ENCODE data around the gene PITPNM1.
"Not testable (repeated sequence)": the region's sequence is repeated elsewhere in the genome, so short reads cannot be mapped to it uniquely, and the experiment has no call there.

Gene PITPNM1

DNA sequence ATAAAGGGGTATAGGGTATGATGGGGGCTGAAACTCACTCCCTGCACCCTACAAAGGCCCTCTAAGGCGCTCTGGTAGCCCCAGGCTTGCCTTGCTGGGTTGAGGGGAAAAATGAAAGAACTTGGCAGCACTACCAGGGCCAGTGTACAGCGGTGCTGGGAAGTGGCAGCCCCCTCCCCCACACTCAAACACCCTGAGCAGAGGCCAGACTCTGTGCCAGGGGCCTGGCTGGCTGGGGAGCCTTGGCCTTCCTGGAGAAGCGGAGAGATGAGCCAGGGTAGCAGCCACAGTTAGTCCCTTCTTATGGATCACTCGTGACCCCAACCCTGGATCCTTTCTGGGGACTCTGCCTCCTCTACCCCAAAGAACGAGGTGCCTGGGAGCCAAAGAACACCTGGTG, 38.8 kb downstream of the PITPNM1 start:
- DNase-seq (ENCODE audit: low spot score), result no peak

GRCh38 chr11:67465530-67465929, 39.6 kb downstream of the PITPNM1 start:
- DNase-seq (ENCODE audit: low spot score), result not testable (repeated sequence)

DNA sequence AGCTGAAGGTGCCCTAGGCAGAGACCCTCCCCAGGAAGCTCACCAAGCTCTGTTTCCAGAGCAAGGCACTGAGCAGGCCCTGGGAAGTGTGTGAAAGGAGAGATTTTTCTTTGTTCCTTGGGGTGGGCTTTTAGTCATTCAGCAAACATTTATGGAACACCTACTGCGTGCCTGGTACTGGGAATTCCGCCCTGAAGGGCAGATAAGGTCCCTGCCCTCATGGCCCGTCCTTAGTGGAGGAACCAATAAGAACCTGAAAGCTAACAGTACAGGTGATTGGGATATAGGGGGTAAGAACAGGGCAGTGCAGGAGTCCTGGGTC, 40.0 kb downstream of the PITPNM1 start:
- no peak for DNase-seq (ENCODE audit: low spot score)

DNA sequence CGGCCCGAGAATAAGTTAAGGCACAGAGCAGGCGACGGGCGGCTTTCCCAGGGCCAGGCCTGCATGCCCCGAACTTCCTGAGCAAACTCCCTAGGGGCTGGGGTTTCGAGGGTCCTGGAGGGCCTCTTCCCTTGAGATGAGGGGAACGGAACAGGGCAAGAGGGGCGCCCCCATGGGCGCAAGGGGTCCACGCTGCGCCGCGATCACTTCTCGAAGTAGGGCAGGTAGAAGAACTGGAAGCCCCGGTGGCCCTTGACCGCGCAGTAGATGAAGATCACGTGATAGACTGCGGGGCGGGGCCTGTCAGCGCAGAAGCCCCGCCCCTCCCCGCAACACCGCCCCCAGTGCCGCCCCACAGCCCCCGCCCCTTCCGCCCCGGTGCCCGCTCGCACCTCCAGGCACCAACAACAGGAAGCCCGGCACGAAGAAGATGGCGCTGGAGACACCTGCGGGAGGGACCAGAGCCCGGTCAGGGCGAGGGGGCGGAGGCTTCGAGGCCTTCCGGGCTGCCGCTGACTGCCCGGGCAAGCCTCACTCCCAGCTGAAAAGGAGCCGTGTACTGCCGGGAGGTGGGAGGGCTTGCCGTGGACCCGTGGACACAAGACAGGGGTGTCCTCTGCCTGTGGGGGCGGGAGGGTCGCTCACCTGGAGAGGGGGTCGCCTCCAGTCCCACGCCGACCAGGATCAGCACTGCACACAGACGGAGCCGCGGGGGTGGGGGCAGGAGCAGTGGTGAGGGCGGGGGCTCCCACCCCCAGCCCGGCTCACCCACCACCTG, 40.6 kb downstream of the PITPNM1 start:
- DNase-seq (ENCODE audit: low spot score), result peak; percentile 96

GRCh38 chr11:67463680-67464410, 41.3 kb downstream of the PITPNM1 start:
- DNase-seq (ENCODE audit: low spot score), result peak; percentile 91

- DNase-seq (ENCODE audit: low spot score), result no peak
Observed at GRCh38 chr11:67463186-67463585, 42.0 kb downstream of the PITPNM1 start.

GRCh38 chr11:67458266-67458665, 46.9 kb downstream of the PITPNM1 start:
- DNase-seq (ENCODE audit: low spot score), result no peak

DNA sequence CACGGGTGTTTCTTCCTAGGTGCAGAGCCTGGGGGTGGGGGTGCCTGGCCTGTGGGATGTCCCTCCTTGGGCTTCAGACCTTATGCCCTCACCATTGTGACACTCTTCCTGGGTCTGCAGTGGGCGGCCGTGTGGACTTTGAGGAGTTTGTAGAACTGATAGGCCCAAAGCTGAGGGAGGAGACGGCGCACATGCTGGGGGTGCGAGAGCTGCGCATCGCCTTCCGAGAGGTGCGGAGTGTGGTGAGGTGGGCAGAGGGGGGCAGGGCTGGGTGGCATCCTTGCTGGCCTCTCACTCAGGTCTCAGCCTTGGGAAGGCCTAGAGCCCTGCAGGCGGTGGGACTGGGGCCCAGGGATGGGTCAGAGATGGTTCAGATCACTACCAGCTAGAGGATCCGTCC, 47.7 kb downstream of the PITPNM1 start:
- no peak for DNase-seq (ENCODE audit: low spot score)

- DNase-seq (ENCODE audit: low spot score), result no peak
Observed at GRCh38 chr11:67456068-67456705, 49.0 kb downstream of the PITPNM1 start.

GRCh38 chr11:67455054-67455453, 50.1 kb downstream of the PITPNM1 start, which contains the start of gene CABP4:
TSS of gene CABP4 (plus strand) at chr11:67455354. CDS start at chr11:67455424, 70 bp downstream.
- no peak for DNase-seq (ENCODE audit: low spot score)

DNA sequence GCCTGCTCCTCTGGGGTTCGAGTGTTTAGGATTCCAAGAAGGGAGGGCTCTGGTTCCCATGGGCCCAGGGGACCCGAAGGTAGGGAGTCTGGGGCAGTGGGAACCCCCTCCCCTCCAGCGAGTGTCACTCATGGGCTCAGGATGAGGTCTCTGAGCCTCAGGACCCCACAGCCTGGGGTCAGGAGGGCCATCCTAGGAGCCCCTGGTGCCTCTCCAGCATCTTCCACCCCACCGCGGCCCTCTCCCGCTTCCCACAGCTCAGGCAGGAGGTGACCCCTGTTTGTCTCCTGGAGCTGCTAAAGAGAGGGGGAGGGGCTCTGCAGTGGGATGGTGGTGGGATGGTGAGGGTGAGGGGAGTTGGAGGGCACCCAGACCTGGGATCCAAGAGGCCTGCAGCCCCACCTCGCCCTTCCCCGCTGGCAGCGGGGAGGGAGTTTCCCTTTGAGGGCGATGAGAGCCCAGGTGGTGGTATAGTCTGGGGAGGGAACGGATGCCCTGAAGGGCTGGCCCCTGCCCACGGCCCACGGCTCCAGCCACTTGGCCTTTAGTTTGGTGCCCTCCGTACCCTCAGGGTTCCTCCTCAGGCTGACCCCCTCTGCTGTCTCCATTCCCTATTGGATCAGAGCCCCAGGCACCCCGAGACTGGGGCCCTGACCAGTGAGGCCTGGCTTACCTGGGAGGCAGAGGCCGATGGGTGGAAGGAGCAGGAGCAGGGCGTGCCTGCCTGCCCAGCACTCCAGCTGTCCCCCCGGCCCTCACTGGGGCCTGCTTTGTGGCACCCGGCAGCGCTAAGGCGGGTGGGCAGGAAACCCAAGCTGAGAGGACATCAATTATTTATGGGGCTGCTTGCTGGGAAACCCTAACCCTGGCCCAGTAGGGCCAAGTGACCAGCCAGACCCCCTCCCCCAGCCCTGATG, 51.1 kb downstream of the PITPNM1 start:
- no peak for DNase-seq (ENCODE audit: low spot score)

GRCh38 chr11:67452141-67452952, 52.8 kb downstream of the PITPNM1 start, which contains the start of gene GPR152:
TSS of gene GPR152 (minus strand) at chr11:67452729. CDS start at chr11:67452724, 5 bp downstream.
- DNase-seq (ENCODE audit: low spot score), result no peak

- no peak for DNase-seq (ENCODE audit: low spot score)
Observed at GRCh38 chr11:67451658-67451976, 53.5 kb downstream of the PITPNM1 start.

DNA sequence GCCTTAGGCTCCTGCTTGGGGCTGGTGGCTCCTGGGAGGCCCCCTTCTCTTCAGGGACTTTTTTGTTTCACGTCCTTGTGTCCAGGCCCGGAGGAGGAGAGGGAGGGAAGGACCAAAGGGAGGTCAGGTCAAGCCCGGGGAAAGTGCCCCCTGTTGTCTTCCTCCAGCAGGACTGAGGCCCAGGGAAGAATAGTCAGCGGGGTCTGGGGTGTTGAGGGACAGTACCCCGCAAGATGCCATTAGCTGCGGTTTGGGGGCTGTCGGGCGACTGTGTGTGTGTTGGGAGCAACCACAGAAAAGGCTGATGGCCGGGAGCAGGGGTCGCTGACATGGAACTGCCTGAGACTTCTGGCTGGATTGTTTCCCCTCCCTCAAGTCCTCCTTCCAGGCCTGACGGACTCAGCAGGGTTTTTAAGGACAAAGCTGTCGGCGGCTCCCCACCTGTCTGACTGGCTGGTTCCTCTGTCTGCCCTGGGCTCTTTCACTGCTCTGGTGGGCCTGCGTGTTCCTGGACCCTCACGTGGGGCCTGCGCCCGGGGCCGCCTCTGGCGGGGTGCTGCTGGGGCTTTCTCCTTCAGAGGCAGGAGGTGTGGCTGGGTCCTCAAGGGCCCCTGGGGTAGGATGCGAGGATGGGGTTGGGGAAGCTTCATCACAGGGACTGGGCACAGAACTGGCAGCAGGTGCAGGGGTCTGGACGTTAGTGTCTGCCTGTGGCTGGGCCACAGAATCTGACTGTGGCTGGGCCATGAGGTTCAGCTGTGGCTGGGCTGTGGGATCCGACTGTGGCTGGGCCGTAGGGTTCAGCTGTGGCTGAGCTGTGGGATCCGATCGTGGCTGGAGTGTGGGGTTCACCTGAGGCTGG, 54.1 kb downstream of the PITPNM1 start:
- no peak for DNase-seq (ENCODE audit: low spot score)

DNA sequence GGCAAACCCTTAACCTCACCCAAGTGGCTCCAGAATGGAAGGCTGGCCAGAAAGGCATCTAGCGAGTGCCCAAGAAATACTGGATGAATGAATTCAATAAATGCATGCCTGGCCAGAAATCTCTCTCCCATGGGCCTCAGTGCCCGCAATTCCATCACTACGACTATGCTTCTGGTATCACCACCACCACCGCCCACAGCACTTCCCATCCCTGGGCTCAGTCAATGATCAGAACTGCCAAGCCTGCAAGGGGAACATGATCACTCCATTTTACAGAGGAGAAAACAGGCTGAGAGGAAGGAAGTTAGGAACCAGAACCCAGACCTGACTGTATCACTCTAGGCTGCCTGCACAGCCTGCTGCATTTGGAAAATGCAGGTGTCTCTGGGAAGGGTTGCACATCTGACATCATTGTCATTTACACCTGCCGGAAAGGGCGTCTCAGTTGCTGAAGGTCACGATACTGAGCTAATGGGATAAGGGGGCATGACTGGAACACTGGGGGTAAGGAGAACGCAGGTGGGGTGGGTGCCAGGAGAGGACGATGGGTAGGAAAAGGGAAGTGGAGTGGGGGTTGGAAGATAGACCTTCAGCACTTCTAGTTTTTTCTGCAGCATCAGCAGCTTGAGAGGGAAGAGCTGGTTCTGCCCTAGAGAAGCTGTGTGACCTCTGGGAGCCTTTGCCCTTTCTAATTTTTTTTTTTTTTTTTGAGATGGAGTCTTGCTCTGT, 55.9 kb downstream of the PITPNM1 start:
- DNase-seq (ENCODE audit: low spot score), result no peak

- DNase-seq (ENCODE audit: low spot score), result no peak
Observed at GRCh38 chr11:67448220-67448609, 56.9 kb downstream of the PITPNM1 start.

DNA sequence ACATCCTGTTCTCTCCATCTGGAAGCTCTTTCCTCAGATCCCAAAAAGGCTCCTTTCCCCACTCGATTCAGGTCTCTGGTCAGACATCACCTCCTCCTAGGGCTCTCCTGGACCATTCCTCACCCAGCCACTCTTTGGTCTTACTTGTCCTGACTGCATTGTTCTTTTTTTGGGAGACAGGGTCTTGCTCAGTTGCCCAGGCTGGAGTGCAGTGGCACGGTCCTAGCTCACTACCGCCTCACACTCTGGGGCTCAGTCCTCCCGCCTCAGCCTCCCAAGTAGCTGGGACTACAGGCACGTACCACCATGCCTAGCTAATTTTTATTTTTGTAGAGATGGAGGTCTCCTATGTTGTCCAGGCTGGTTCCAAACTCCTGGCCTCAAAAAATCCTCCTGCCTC, 59.6 kb downstream of the PITPNM1 start:
- DNase-seq (ENCODE audit: low spot score), result no peak

DNA sequence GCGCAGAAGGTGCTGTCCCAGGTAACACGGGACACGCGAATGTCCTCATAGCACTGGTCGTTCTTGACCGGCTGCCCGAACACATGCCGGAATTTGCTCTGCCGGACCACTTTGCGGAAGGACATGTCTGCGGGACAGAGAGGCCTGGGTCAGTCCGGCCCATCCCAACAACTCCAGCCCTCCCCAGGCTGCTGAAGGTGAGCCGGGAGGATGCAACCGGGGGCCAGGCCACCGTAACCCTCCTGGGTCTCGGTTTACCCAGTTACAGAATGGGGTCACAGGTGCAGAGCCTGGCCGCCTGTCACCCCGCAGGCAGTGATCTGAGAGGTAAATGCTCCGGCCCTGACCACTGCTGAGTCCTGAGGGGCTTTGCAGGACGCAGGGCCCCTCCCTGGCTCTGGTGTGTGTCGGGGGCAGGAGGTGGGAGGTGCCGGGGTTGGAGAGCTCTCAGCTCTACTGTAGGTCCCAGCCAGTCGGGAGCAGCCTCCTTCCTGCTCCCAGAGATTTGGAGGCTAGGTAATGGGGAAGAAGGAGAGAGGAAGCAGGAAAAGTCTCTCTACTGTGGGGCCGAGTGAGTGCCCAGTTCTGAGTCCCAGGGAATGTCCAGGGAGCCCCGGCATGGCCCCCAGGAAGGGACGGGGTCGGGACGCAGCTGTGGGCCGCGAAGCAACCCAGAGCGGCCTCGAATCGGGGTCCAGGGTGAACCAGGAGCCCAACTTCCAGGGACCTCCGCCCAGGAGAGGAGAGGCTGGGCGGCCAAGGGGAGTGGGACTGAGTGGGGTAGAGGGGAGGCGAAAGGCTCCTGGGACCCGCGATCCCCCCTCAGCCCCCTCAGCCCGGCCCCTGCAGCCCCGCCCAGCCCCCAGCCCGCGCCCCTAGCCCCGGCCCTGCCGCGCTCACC, 62.4 kb downstream of the PITPNM1 start:
- no peak for DNase-seq (ENCODE audit: low spot score)

Data from SW480 (cell line).